GM23338 (cell line): ENCODE data around the gene SPIRE1.

ENCODE experiments used
- CREB1 ChIP-seq: fragments of 250-450 bp; sonication (Bioruptor Pico); IDR thresholded peaks from 2 replicates; pipeline ENCODE4 v1.5.0; 2020; ENCODE audit warnings: low read depth, mild to moderate bottlenecking, moderate library complexity
- CTCF ChIP-seq, 2 experiments: fragments of 200-600 bp in 1 of 2; sonication (generic) in 1 of 2; conservative IDR thresholded peaks; 2 replicates each; pipeline versions ENCODE4 v1.5.1 to v1.6.1; 2016 to 2017; ENCODE audit warnings: antibody characterized with exemption in 2 of 2, low read depth in 2 of 2, mild to moderate bottlenecking in 2 of 2, moderate library complexity in 1 of 2
- ETS1 ChIP-seq: IDR thresholded peaks from 2 replicates; pipeline ENCODE4 v1.6.1; 2016; ENCODE audit warnings: antibody characterized with exemption
- EZH2 ChIP-seq: fragments of 200-600 bp; sonication (generic); IDR thresholded peaks from one replicate; pipeline ENCODE4 v1.8.0; 2017; ENCODE audit warnings: antibody characterized with exemption, mild to moderate bottlenecking, low read depth; ENCODE audit not compliant: unreplicated experiment
- EZH2phosphoT487 ChIP-seq: fragments of 200-600 bp; sonication (generic); IDR thresholded peaks from one replicate; pipeline ENCODE4 v1.8.1; 2018; ENCODE audit warnings: antibody characterized with exemption; ENCODE audit not compliant: unreplicated experiment
- POLR2AphosphoS5 ChIP-seq: IDR thresholded peaks from 2 replicates; pipeline ENCODE4 v1.6.1; 2016; ENCODE audit warnings: antibody characterized with exemption, low read depth
- REST ChIP-seq: IDR thresholded peaks from one replicate; pipeline ENCODE4 v1.6.1; 2018; ENCODE audit warnings: antibody characterized with exemption; ENCODE audit not compliant: unreplicated experiment
- ZNF114 ChIP-seq: fragments of 250-450 bp; sonication (Bioruptor Pico); IDR thresholded peaks from 2 replicates; pipeline ENCODE4 v1.5.0; 2020; ENCODE audit warnings: mild to moderate bottlenecking, moderate library complexity
- ZNF331 ChIP-seq: fragments of 250-450 bp; sonication (Bioruptor Pico); IDR thresholded peaks from 2 replicates; pipeline ENCODE4 v1.5.0; 2020; ENCODE audit warnings: low read depth, mild to moderate bottlenecking, moderate library complexity
- TF ChIP-seq, protein P1 (sequence below): fragments of 250-450 bp; sonication (Bioruptor Pico); IDR thresholded peaks from 2 replicates; pipeline ENCODE4 v1.5.0; 2020; ENCODE audit warnings: mild to moderate bottlenecking, moderate library complexity

DNA sequence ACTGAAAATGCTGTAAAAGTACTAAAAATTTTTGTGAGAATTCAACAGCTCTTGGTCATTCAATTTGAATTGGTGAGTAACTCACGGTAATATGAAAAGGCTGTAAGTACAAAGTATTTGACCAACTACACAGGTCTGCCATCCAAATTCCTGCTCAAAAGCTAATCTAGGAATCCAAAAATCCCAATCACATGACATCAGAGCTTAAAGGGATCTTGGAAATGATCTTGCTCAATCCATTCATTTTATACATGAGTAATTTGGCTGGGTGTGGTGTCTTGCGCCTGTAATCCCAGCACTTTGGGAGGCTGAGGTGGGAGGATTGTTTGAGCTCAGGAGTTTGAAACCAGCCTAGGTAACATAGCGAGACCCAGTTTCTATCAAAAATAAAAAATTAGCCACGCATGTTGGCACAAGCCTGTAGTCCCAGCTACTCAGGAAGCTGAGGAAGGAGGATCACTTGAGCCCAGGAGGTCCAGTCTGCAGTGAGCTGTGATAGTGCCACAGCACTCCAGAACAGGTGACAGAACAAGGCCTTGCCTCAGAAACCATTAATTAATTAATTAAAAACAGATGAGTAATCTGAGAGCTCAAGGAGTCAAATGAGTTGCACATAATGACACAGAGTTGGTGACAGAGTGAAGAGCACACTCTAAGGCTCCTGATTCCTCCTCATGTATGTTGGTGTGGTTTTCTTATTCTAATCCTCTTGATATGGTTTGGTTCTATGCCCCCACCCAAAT is 19.8 kb downstream of the SPIRE1 start:
- no peak for TF ChIP-seq CTCF (conservative IDR thresholded peaks at IDR 0.05; ENCODE audit: low read depth in 2 of 2)
- TF ChIP-seq EZH2phosphoT487, result no peak
- no peak for TF ChIP-seq POLR2AphosphoS5
- no peak for TF ChIP-seq REST
- TF ChIP-seq ZNF114 (CRISPR knock-in tag), result no peak
- no peak for TF ChIP-seq CREB1 (CRISPR knock-in tag)
- no peak for TF ChIP-seq ZNF331 (CRISPR knock-in tag)
- no peak for TF ChIP-seq EZH2
- no peak for TF ChIP-seq ETS1
- TF ChIP-seq, protein P1, sequence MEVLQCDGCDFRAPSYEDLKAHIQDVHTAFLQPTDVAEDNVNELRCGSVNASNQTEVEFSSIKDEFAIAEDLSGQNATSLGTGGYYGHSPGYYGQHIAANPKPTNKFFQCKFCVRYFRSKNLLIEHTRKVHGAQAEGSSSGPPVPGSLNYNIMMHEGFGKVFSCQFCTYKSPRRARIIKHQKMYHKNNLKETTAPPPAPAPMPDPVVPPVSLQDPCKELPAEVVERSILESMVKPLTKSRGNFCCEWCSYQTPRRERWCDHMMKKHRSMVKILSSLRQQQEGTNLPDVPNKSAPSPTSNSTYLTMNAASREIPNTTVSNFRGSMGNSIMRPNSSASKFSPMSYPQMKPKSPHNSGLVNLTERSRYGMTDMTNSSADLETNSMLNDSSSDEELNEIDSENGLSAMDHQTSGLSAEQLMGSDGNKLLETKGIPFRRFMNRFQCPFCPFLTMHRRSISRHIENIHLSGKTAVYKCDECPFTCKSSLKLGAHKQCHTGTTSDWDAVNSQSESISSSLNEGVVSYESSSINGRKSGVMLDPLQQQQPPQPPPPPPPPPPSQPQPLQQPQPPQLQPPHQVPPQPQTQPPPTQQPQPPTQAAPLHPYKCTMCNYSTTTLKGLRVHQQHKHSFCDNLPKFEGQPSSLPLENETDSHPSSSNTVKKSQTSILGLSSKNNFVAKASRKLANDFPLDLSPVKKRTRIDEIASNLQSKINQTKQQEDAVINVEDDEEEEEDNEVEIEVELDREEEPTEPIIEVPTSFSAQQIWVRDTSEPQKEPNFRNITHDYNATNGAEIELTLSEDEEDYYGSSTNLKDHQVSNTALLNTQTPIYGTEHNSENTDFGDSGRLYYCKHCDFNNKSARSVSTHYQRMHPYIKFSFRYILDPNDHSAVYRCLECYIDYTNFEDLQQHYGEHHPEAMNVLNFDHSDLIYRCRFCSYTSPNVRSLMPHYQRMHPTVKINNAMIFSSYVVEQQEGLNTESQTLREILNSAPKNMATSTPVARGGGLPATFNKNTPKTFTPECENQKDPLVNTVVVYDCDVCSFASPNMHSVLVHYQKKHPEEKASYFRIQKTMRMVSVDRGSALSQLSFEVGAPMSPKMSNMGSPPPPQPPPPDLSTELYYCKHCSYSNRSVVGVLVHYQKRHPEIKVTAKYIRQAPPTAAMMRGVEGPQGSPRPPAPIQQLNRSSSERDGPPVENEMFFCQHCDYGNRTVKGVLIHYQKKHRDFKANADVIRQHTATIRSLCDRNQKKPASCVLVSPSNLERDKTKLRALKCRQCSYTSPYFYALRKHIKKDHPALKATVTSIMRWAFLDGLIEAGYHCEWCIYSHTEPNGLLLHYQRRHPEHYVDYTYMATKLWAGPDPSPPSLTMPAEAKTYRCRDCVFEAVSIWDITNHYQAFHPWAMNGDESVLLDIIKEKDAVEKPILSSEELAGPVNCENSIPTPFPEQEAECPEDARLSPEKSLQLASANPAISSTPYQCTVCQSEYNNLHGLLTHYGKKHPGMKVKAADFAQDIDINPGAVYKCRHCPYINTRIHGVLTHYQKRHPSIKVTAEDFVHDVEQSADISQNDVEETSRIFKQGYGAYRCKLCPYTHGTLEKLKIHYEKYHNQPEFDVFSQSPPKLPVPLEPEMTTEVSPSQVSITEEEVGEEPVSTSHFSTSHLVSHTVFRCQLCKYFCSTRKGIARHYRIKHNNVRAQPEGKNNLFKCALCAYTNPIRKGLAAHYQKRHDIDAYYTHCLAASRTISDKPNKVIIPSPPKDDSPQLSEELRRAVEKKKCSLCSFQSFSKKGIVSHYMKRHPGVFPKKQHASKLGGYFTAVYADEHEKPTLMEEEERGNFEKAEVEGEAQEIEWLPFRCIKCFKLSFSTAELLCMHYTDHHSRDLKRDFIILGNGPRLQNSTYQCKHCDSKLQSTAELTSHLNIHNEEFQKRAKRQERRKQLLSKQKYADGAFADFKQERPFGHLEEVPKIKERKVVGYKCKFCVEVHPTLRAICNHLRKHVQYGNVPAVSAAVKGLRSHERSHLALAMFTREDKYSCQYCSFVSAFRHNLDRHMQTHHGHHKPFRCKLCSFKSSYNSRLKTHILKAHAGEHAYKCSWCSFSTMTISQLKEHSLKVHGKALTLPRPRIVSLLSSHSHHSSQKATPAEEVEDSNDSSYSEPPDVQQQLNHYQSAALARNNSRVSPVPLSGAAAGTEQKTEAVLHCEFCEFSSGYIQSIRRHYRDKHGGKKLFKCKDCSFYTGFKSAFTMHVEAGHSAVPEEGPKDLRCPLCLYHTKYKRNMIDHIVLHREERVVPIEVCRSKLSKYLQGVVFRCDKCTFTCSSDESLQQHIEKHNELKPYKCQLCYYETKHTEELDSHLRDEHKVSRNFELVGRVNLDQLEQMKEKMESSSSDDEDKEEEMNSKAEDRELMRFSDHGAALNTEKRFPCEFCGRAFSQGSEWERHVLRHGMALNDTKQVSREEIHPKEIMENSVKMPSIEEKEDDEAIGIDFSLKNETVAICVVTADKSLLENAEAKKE (CRISPR knock-in tag), result no peak
